ENCODE data around the gene ERV3-1. TPM values are rescaled to one million over a fixed set of nuclear protein-coding genes. Genes with fewer than 3 reads are reported as not detected.

ERV3-1 gene
- total RNA-seq, 1 donor, result 24.2 TPM

GRCh38 chr7:64996305-64996704 is 10.2 kb downstream of the ERV3-1 start:
- H3K9me3 ChIP-seq (ENCODE audit: low read depth, low read length), result peaks cover 8% of the 10 kb centered on the region
- no peak overlapping the region for H3K27ac ChIP-seq (ENCODE audit: low read depth, low read length)
- H3K79me2 ChIP-seq (ENCODE audit: insufficient read depth, low read length), result peaks cover 18% of the 10 kb centered on the region

GRCh38 chr7:64993901-64994300 is 12.6 kb downstream of the ERV3-1 start:
- Histone ChIP-seq H3K27me3 (ENCODE audit: insufficient read depth, low read length) (no peaks in the 10 kb centered on the region), H3K9me3 (ENCODE audit: low read depth, low read length) (peaks cover 13% of the 10 kb centered on the region), H3K27ac (ENCODE audit: low read depth, low read length) (no peak overlapping the region), H4K20me1 (ENCODE audit: insufficient read depth, low read length) (no peaks in the 10 kb centered on the region), H3K79me2 (ENCODE audit: insufficient read depth, low read length) (peaks cover 6% of the 10 kb centered on the region), H3K4me3 (ENCODE audit: insufficient read depth, low read length) (no peak overlapping the region), H3K4me1 (ENCODE audit: insufficient read depth, low read length) (no peaks in the 10 kb centered on the region), H3K36me3 (ENCODE audit: insufficient read depth, low read length) (no peaks in the 10 kb centered on the region), H2AFZ (ENCODE audit: low read length) (no peak overlapping the region), H3K4me2 (ENCODE audit: insufficient read depth, low read length) (no peak overlapping the region)
- no peak for DNase-seq (ENCODE audit: insufficient read length, low spot score, missing footprints)
- no peak for TF ChIP-seq CTCF (IDR thresholded peaks at IDR 0.05; ENCODE audit: extremely low read depth, low read depth, low read length)

More at GRCh38 chr7:64996305-64996704, 10.2 kb downstream of the ERV3-1 start:
- Histone ChIP-seq H3K4me1 (ENCODE audit: insufficient read depth, low read length) (no peaks in the 10 kb centered on the region), H3K4me2 (ENCODE audit: insufficient read depth, low read length) (no peak overlapping the region), H4K20me1 (ENCODE audit: insufficient read depth, low read length) (no peaks in the 10 kb centered on the region), H3K27me3 (ENCODE audit: insufficient read depth, low read length) (no peaks in the 10 kb centered on the region), H3K36me3 (ENCODE audit: insufficient read depth, low read length) (peaks cover 2% of the 10 kb centered on the region), H2AFZ (ENCODE audit: low read length) (no peak overlapping the region), H3K4me3 (ENCODE audit: insufficient read depth, low read length) (no peak overlapping the region)
- no peak for DNase-seq (ENCODE audit: insufficient read length, low spot score, missing footprints)
- no peak for TF ChIP-seq CTCF (IDR thresholded peaks at IDR 0.05; ENCODE audit: extremely low read depth, low read depth, low read length)

GRCh38 chr7:64992971-64993370 is 13.5 kb downstream of the ERV3-1 start:
- no peak overlapping the region for H3K4me3 ChIP-seq (ENCODE audit: insufficient read depth, low read length)
- no peak overlapping the region for H3K4me2 ChIP-seq (ENCODE audit: insufficient read depth, low read length)
- no peaks in the 10 kb centered on the region for H3K79me2 ChIP-seq (ENCODE audit: insufficient read depth, low read length)
- no peak overlapping the region for H3K27ac ChIP-seq (ENCODE audit: low read depth, low read length)
- H3K4me1 ChIP-seq (ENCODE audit: insufficient read depth, low read length), result no peaks in the 10 kb centered on the region
- H3K27me3 ChIP-seq (ENCODE audit: insufficient read depth, low read length), result no peaks in the 10 kb centered on the region
- DNase-seq (ENCODE audit: insufficient read length, low spot score, missing footprints), result no peak
- no peaks in the 10 kb centered on the region for H3K36me3 ChIP-seq (ENCODE audit: insufficient read depth, low read length)
- H3K9me3 ChIP-seq (ENCODE audit: low read depth, low read length), result peaks cover 13% of the 10 kb centered on the region
- no peak overlapping the region for H2AFZ ChIP-seq (ENCODE audit: low read length)
- H4K20me1 ChIP-seq (ENCODE audit: insufficient read depth, low read length), result no peaks in the 10 kb centered on the region
- no peak for TF ChIP-seq CTCF (IDR thresholded peaks at IDR 0.05; ENCODE audit: extremely low read depth, low read depth, low read length)

- no peak for TF ChIP-seq CTCF (IDR thresholded peaks at IDR 0.05; ENCODE audit: extremely low read depth, low read depth, low read length)
- Histone ChIP-seq H3K4me3 (ENCODE audit: insufficient read depth, low read length) (no peak within 1 kb of the TSS), H3K27ac (ENCODE audit: low read depth, low read length) (no peak within 1 kb of the TSS), H3K79me2 (ENCODE audit: insufficient read depth, low read length) (no peaks in the 10 kb centered on the region), H3K36me3 (ENCODE audit: insufficient read depth, low read length) (no peaks in the 10 kb centered on the region), H3K4me1 (ENCODE audit: insufficient read depth, low read length) (no peaks in the 10 kb centered on the region), H3K27me3 (ENCODE audit: insufficient read depth, low read length) (no peaks in the 10 kb centered on the region), H3K9me3 (ENCODE audit: low read depth, low read length) (peaks cover 13% of the 10 kb centered on the region), H4K20me1 (ENCODE audit: insufficient read depth, low read length) (no peaks in the 10 kb centered on the region), H2AFZ (ENCODE audit: low read length) (no peak within 1 kb of the TSS), H3K4me2 (ENCODE audit: insufficient read depth, low read length) (no peak within 1 kb of the TSS)
- no peak for DNase-seq (ENCODE audit: insufficient read length, low spot score, missing footprints)
Measured at GRCh38 chr7:64990936-64991335, 15.6 kb downstream of the ERV3-1 start, which contains the start of gene ZNF117. ZNF117 (minus strand) TSS chr7:64991036.

Data from osteoblast (primary cell).